Transverse colon (tissue), 4 donors: Measurements from ENCODE around the gene THOP1. TPM values are rescaled to one million over a fixed set of nuclear protein-coding genes. Genes with fewer than 3 reads are reported as not detected.

Experiments
- DNase-seq: peaks from one replicate; pipeline ENCODE4 v3.0.0-alpha.2; 2019
- H3K27ac ChIP-seq, 4 donors: fragments of 200-600 bp; sonication (generic); 2 replicates each; pipeline ENCODE4 v1.5.1; 2016 to 2018; ENCODE audit warnings: inconsistent platforms in 4 of 4
- H3K27me3 ChIP-seq: fragments of 200-600 bp; sonication (generic); 2 replicates; pipeline ENCODE4 v1.5.1; 2017; ENCODE audit warnings: inconsistent platforms
- H3K36me3 ChIP-seq, 4 donors: fragments of 200-600 bp; sonication (generic); 2 replicates each; pipeline ENCODE4 v1.5.1; 2017 to 2019; ENCODE audit warnings: inconsistent platforms in 4 of 4
- H3K4me1 ChIP-seq, 4 donors: fragments of 200-600 bp; sonication (generic); 2 replicates each; pipeline ENCODE4 v1.5.1; 2017 to 2020; ENCODE audit warnings: inconsistent platforms in 4 of 4
- H3K4me3 ChIP-seq, 4 donors: fragments of 200-600 bp; sonication (generic); 1 replicate in 1 of 4; 2 replicates in 3 of 4; pipeline versions ENCODE4 v1.5.1 to v1.6.1; 2017 to 2019; ENCODE audit warnings: inconsistent platforms in 4 of 4
- H3K9me3 ChIP-seq, 2 donors: fragments of 200-600 bp; sonication (generic); 2 replicates each; pipeline ENCODE4 v1.5.1; 2017 to 2019; ENCODE audit warnings: inconsistent platforms in 2 of 2
- CTCF ChIP-seq, 5 experiments: fragments of 200-600 bp in 3 of 5; fragments of 450-650 bp in 2 of 5; sonication (generic) in 3 of 5; IDR thresholded peaks; 1 replicate in 2 of 5; 2 replicates in 3 of 5; pipeline ENCODE4 v1.5.1; 2016 to 2017; ENCODE audit warnings: antibody characterized with exemption in 5 of 5, inconsistent platforms in 3 of 5, mild to moderate bottlenecking in 2 of 5, moderate library complexity in 1 of 5
- EP300 ChIP-seq: sonication (generic); formaldehyde crosslinking; IDR thresholded peaks from one replicate; pipeline ENCODE4 v1.6.1; 2017; ENCODE audit warnings: antibody characterized with exemption, low read depth
- POLR2A ChIP-seq: fragments of 450-650 bp; IDR thresholded peaks from one replicate; pipeline ENCODE4 v1.6.1; 2016; ENCODE audit warnings: antibody characterized with exemption, mild to moderate bottlenecking, moderate library complexity
- POLR2AphosphoS5 ChIP-seq, 3 donors: sonication (generic); formaldehyde crosslinking; IDR thresholded peaks; one replicate each; pipeline ENCODE4 v1.6.1; 2016; ENCODE audit warnings: antibody characterized with exemption in 3 of 3
- WGBS, 2 donors: methylation state at CpG; one replicate each; pipeline ENCODE4 v1.1.5; 2018; ENCODE audit warnings: low coverage in 1 of 2; 5-methylcytosine and 5-hydroxymethylcytosine counted together
- in situ Hi-C, 4 donors: fragments of 200-750 bp; cut with MboI; loops; one replicate each; pipeline versions ENCODE4 v1.15.0 to v1.15.1; 2017; ENCODE audit warnings: low sequenced_read_pairs in 3 of 4, low pct_ligation_motif_present in 1 of 4, low pct_unique_long_range_greater_than_20kb in 1 of 4
- intact Hi-C: fragments of 100-400 bp; cut with DNase I; formaldehyde crosslinking; loops from one replicate; pipeline ENCODE4 v1.15.1; 2023; ENCODE audit warnings: low total_unique reads
- total RNA-seq, 4 donors: library from RNA; depleted of rRNA; stranded (reverse); fragments of >200 nt; gene quantifications; one replicate each; pipeline ENCODE4 v1.1.0, GENCODE V29; 2016

The THOP1 gene
- total RNA-seq, 4 donors from 2014 or later = 32.9 to 149 (median 42.0) TPM

DNA sequence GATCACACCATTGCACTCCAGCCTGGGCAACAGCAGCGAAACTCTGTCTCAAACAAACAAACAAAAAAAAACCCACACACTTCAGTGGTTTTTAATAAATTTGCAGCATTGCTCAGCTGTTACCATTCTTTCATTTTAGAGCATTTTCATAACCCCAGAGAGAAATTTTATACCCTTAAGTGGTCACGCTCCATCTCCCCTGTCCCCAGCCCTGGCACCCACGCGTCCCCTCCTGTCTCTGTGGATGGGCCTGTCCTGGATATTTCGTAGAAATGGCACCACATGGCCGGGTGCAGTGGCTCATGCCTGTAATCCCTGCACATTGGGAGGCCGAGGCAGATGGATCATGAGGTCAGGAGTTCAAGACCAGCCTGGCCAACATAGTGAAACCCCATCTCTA, 7.8 kb downstream of the THOP1 start:
- intact Hi-C loops (no loop called here), in situ Hi-C loops (no loop called here)
- H3K4me1 ChIP-seq = no peaks in the 10 kb centered on the region
- H3K9me3 ChIP-seq = no peaks in the 10 kb centered on the region
- no peak for DNase-seq
- no peak overlapping the region for H3K27ac ChIP-seq
- WGBS, 2 donors = 95 to 100% methylated on average over 1 to 7 of the region's 7 CpGs
- no peaks in the 10 kb centered on the region for H3K36me3 ChIP-seq
- H3K27me3 ChIP-seq = no peaks in the 10 kb centered on the region
- TF ChIP-seq POLR2A (no peak), EP300 (no peak), POLR2AphosphoS5 (IDR thresholded peaks at IDR 0.05) (no peak), CTCF (IDR thresholded peaks at IDR 0.05) (no peak)
- no peak overlapping the region for H3K4me3 ChIP-seq

DNA sequence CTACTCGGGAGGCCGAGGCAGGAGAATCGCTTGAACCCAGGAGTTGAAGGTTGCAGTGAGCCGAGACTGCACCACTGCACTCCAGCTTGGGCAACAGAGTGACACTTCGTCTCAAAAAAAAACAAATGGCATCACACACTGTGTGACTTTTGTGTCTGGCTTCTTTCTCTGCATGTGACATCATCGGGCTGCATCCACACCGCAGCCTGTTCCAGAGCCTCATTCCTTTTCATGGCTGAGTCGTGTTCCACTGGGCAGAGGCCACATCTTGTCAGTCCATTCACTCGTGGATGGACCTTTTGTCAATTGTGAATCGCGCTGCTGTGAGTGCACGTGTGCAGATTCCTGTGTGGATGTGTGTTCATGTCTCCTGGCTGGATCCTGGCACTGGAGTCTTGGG, 8.3 kb downstream of the THOP1 start:
- WGBS, 2 donors = 96% methylated on average over 12 of the region's 12 CpGs; no CpG with 5 or more reads in 1 of the 2 donors
- DNase-seq = no peak
- H3K27me3 ChIP-seq = no peaks in the 10 kb centered on the region
- no peaks in the 10 kb centered on the region for H3K9me3 ChIP-seq
- H3K4me3 ChIP-seq = no peak overlapping the region
- in situ Hi-C loops (no loop called here), intact Hi-C loops (no loop called here)
- no peaks in the 10 kb centered on the region for H3K36me3 ChIP-seq
- H3K4me1 ChIP-seq = no peaks in the 10 kb centered on the region
- H3K27ac ChIP-seq = no peak overlapping the region
- TF ChIP-seq EP300 = no peak
- no peak for TF ChIP-seq POLR2A
- no peak for TF ChIP-seq POLR2AphosphoS5 (IDR thresholded peaks at IDR 0.05)
- TF ChIP-seq CTCF (IDR thresholded peaks at IDR 0.05) = no peak

GRCh38 chr19:2795827-2796658, 10.7 kb downstream of the THOP1 start:
- H3K4me1 ChIP-seq = no peaks in the 10 kb centered on the region
- H3K27ac ChIP-seq = no peak overlapping the region
- no peak overlapping the region for H3K4me3 ChIP-seq
- in situ Hi-C loops (no loop called here), intact Hi-C loops (no loop called here)
- DNase-seq = no peak
- TF ChIP-seq POLR2A (no peak), EP300 (no peak), CTCF (IDR thresholded peaks at IDR 0.05) (no peak), POLR2AphosphoS5 (IDR thresholded peaks at IDR 0.05) (no peak)
- H3K36me3 ChIP-seq = no peaks in the 10 kb centered on the region
- no peaks in the 10 kb centered on the region for H3K9me3 ChIP-seq
- H3K27me3 ChIP-seq = no peaks in the 10 kb centered on the region
- 86% methylated on average over 27 of the region's 27 CpGs; no CpG with 5 or more reads in 1 of the 2 donors for WGBS, 2 donors

- H3K27me3 ChIP-seq = no peaks in the 10 kb centered on the region
- no peaks in the 10 kb centered on the region for H3K9me3 ChIP-seq
- no peak overlapping the region for H3K27ac ChIP-seq
- H3K4me1 ChIP-seq = no peaks in the 10 kb centered on the region
- intact Hi-C loops = no loop called here
- 91% methylated on average over 23 of the region's 23 CpGs; no CpG with 5 or more reads in 1 of the 2 donors for WGBS, 2 donors
- H3K4me3 ChIP-seq = no peak overlapping the region
- H3K36me3 ChIP-seq = no peaks in the 10 kb centered on the region
- no peak for DNase-seq
- TF ChIP-seq CTCF (IDR thresholded peaks at IDR 0.05) (no peak), EP300 (no peak), POLR2AphosphoS5 (IDR thresholded peaks at IDR 0.05) (no peak), POLR2A (no peak)
- in situ Hi-C loops = no loop called here
Measured at GRCh38 chr19:2796659-2797266, 11.5 kb downstream of the THOP1 start.
